Breast epithelium (tissue), 3 donors: ENCODE measurements around the gene MINPP1.

ENCODE experiments used
- POLR2AphosphoS5 ChIP-seq, 3 donors: sonication (generic); formaldehyde crosslinking; IDR thresholded peaks; one replicate each; pipeline ENCODE4 v1.6.1; 2017; ENCODE audit warnings: antibody characterized with exemption in 3 of 3
- TF ChIP-seq, protein P1 (sequence below), 3 donors: fragments of 450-650 bp; IDR thresholded peaks; one replicate each; pipeline ENCODE4 v1.5.1; 2016 to 2017; ENCODE audit warnings: antibody characterized with exemption in 3 of 3, mild to moderate bottlenecking in 3 of 3, moderate library complexity in 3 of 3

DNA sequence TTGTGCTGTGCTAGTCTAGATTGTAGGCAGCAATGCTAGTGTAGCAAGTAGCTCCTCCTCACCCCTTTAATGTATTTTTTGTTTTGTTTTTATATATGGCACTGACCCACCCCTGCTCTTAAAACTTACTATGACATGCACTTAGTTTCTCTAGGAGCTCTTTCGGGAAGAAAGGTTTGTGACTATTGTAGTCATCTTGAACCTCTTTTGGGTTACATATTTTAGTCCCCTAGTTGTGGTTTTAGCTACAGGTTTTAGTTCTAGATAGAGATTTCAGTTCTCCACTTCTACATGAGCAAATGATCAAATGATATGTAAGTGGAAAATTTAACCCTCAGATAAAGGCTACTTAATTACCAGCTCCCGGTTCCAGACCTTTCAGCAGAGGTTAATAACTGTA is 14.9 kb downstream of the MINPP1 start:
- TF ChIP-seq, protein P1, sequence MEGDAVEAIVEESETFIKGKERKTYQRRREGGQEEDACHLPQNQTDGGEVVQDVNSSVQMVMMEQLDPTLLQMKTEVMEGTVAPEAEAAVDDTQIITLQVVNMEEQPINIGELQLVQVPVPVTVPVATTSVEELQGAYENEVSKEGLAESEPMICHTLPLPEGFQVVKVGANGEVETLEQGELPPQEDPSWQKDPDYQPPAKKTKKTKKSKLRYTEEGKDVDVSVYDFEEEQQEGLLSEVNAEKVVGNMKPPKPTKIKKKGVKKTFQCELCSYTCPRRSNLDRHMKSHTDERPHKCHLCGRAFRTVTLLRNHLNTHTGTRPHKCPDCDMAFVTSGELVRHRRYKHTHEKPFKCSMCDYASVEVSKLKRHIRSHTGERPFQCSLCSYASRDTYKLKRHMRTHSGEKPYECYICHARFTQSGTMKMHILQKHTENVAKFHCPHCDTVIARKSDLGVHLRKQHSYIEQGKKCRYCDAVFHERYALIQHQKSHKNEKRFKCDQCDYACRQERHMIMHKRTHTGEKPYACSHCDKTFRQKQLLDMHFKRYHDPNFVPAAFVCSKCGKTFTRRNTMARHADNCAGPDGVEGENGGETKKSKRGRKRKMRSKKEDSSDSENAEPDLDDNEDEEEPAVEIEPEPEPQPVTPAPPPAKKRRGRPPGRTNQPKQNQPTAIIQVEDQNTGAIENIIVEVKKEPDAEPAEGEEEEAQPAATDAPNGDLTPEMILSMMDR (IDR thresholded peaks at IDR 0.05), result no peak
- no peak for TF ChIP-seq POLR2AphosphoS5 (IDR thresholded peaks at IDR 0.05)
